ENCODE data around the gene HAPSTR1. TPM values are rescaled to one million over a fixed set of nuclear protein-coding genes. Genes with fewer than 3 reads are reported as not detected.

Gene HAPSTR1
- polyA plus RNA-seq, 1 experiment, result 11.9 TPM

DNA sequence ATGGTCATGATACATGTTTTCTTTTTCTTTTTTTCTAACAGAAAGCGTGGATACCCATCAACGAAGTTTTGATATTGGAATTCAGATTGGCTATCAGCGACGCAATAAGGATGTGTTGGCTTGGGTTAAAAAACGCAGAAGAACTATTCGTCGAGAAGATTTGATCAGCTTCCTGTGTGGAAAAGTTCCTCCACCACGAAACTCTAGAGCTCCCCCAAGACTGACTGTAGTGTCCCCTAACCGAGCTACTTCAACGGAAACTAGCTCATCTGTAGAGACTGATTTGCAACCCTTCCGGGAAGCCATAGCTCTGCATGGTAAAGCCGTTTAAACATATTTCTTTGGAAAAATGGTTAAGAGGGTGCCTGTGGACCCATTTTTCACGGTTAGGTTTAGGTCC, 11.5 kb downstream of the HAPSTR1 start:
- Histone ChIP-seq H3K36me3 (ENCODE audit: control insufficient read depth, insufficient read depth, low read length) (peaks cover 15% of the 10 kb centered on the region), H3K4me3 (ENCODE audit: low read depth, low read length) (no peak overlapping the region), H3K27me3 (ENCODE audit: control insufficient read depth, insufficient read depth, low read length) (no peaks in the 10 kb centered on the region)
- POLR2A ChIA-PET, result interaction anchor here (0.6 kb wide), 1 partner anchor 48 kb away, joined by 3 read pairs; no protein-coding TSS in a partner anchor
- no peak for DNase-seq (ENCODE audit: low read depth)
- TF ChIP-seq CTCF (IDR thresholded peaks at IDR 0.05; ENCODE audit: insufficient read depth, low read depth, low read length), result no peak
- CTCF ChIA-PET, result interaction anchor here (0.6 to 3.1 kb wide), 2 partner anchors 16 to 440 kb away, joined by 3 to 9 read pairs; no protein-coding TSS in a partner anchor

DNA sequence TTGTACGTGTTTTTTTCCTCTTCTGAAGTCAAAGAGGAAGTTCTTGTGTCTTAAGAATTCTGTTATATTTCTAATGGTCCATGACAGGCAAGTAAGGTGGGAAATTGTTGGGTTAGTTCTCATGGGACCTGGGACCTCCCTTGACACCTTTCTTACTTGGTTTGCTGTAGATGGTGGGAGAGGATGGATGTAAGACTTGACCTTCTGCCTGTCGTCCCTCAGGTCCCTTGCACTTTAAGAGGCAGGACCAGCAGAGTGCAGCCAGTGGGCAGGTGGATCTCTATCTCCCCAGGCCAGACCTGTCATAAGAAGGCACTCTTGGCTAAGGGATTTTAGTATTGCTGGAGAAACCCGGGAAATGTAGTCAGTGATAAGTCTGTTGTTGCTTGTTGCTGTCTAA, 12.1 kb downstream of the HAPSTR1 start:
- POLR2A ChIA-PET, result interaction anchor here (0.6 kb wide), 1 partner anchor 49 kb away, joined by 3 read pairs; no protein-coding TSS in a partner anchor
- CTCF ChIA-PET, result interaction anchor here (3.1 kb wide), 1 partner anchor 15 kb away, joined by 9 read pairs; no protein-coding TSS in a partner anchor
- no peak for TF ChIP-seq CTCF (IDR thresholded peaks at IDR 0.05; ENCODE audit: insufficient read depth, low read depth, low read length)
- DNase-seq (ENCODE audit: low read depth), result no peak
- Histone ChIP-seq H3K27me3 (ENCODE audit: control insufficient read depth, insufficient read depth, low read length) (no peaks in the 10 kb centered on the region), H3K4me3 (ENCODE audit: low read depth, low read length) (no peak overlapping the region), H3K36me3 (ENCODE audit: control insufficient read depth, insufficient read depth, low read length) (peaks cover 18% of the 10 kb centered on the region)

GRCh38 chr16:9105189-9105588, 13.7 kb downstream of the HAPSTR1 start:
- ChIA-PET POLR2A (no interaction called here), CTCF (no interaction called here)

GRCh38 chr16:9107025-9107970, 15.9 kb downstream of the HAPSTR1 start:
- DNase-seq (ENCODE audit: low read depth), result no peak
- H3K4me3 ChIP-seq (ENCODE audit: low read depth, low read length), result no peak overlapping the region
- POLR2A ChIA-PET, result no interaction called here
- peaks cover 18% of the 10 kb centered on the region for H3K36me3 ChIP-seq (ENCODE audit: control insufficient read depth, insufficient read depth, low read length)
- CTCF ChIA-PET, result interaction anchor here (1.4 kb wide), 1 partner anchor 10 kb away, joined by 4 read pairs; no protein-coding TSS in a partner anchor
- no peaks in the 10 kb centered on the region for H3K27me3 ChIP-seq (ENCODE audit: control insufficient read depth, insufficient read depth, low read length)
- no peak for TF ChIP-seq CTCF (IDR thresholded peaks at IDR 0.05; ENCODE audit: insufficient read depth, low read depth, low read length)

More at GRCh38 chr16:9105189-9105588, 13.7 kb downstream of the HAPSTR1 start:
- Histone ChIP-seq H3K4me3 (ENCODE audit: low read depth, low read length) (no peak overlapping the region), H3K27me3 (ENCODE audit: control insufficient read depth, insufficient read depth, low read length) (no peaks in the 10 kb centered on the region), H3K36me3 (ENCODE audit: control insufficient read depth, insufficient read depth, low read length) (peaks cover 18% of the 10 kb centered on the region)
- DNase-seq (ENCODE audit: low read depth), result no peak
- TF ChIP-seq CTCF (IDR thresholded peaks at IDR 0.05; ENCODE audit: insufficient read depth, low read depth, low read length), result no peak

- peaks cover 11% of the 10 kb centered on the region for H3K36me3 ChIP-seq (ENCODE audit: control insufficient read depth, insufficient read depth, low read length)
- POLR2A ChIA-PET, result no interaction called here
- no peak for DNase-seq (ENCODE audit: low read depth)
- no peaks in the 10 kb centered on the region for H3K27me3 ChIP-seq (ENCODE audit: control insufficient read depth, insufficient read depth, low read length)
- CTCF ChIA-PET, result no interaction called here
- H3K4me3 ChIP-seq (ENCODE audit: low read depth, low read length), result no peak overlapping the region
- TF ChIP-seq CTCF (IDR thresholded peaks at IDR 0.05; ENCODE audit: insufficient read depth, low read depth, low read length), result no peak
Observed at GRCh38 chr16:9109255-9109654, 17.8 kb downstream of the HAPSTR1 start.
